K562 (cell line): ENCODE data around the gene FMO3. TPM values are rescaled to one million over a fixed set of nuclear protein-coding genes. Genes with fewer than 3 reads are reported as not detected.

Source experiments
- ATAC-seq: fragments of 200-7000 bp; cut with Tn5 transposase; 3 replicates; pipeline ENCODE4 v1.9.1; 2020; ENCODE audit warnings: moderate library complexity
- BruUV-seq: library from RNA; stranded (reverse); fragments of 400-500 nt; replicated peaks from 2 replicates; lab custom pipeline; 2021; lab: Mats Ljungman, UMichigan
- CTCF ChIA-PET: fragments of 300-600 bp; formaldehyde crosslinking; extraction: SDS; loops from one replicate; lab custom pipeline; 2021; ENCODE audit warnings: low intra/inter-chr PET ratio; lab: Yijun Ruan, JAX
- POLR2A ChIA-PET: fragments of 300-600, 350-650 bp; sonication (Branson Sonifier 250); formaldehyde crosslinking; extraction: SDS; loops from one replicate; lab custom pipeline; 2021; ENCODE audit warnings: antibody characterized with exemption, inconsistent platforms; lab: Yijun Ruan, JAX
- DNase-seq, 4 experiments: peaks; one replicate each; pipeline versions ENCODE4 v3.0.0 to v3.0.0-alpha.2; 2011 to 2018; ENCODE audit warnings: low spot score in 3 of 4, mixed read lengths in 3 of 4; ENCODE audit errors: extremely low read depth in 1 of 4
- FAIRE-seq: peaks from 2 replicates; lab custom pipeline; 2011; peaks lifted over from hg19 to GRCh38; lab: Jason Lieb, UNC
- H2AFZ ChIP-seq: 2 replicates; pipeline ENCODE4 v1.6.0; 2011; ENCODE audit warnings: low read depth, low read length, control low read depth, inconsistent platforms
- H3K27ac ChIP-seq: fragments of 200-600 bp; 3 replicates; pipeline ENCODE4 v1.8.0; 2011; ENCODE audit warnings: low read depth, mild to moderate bottlenecking, control low read depth, inconsistent platforms, low read length, moderate library complexity, mixed read lengths; ENCODE audit errors: extremely low read depth
- H3K27me3 ChIP-seq, 2 experiments: fragments of 300-600 bp in 1 of 2; 2 replicates in 1 of 2; 3 replicates in 1 of 2; pipeline versions ENCODE4 v1.6.0 to v1.8.0; 2011; ENCODE audit warnings: inconsistent platforms in 2 of 2, low read length in 2 of 2, mild to moderate bottlenecking in 1 of 2, mixed read lengths in 1 of 2, moderate library complexity in 1 of 2; ENCODE audit not compliant: control insufficient read depth in 2 of 2, insufficient read depth in 2 of 2
- H3K36me3 ChIP-seq: fragments of 300-600 bp; 3 replicates; pipeline ENCODE4 v1.8.0; 2011; ENCODE audit warnings: mild to moderate bottlenecking, low read length, inconsistent platforms; ENCODE audit not compliant: control insufficient read depth, insufficient read depth
- H3K4me1 ChIP-seq, 2 experiments: fragments of 200-600 bp in 1 of 2; replicated peaks in 1 of 2; 2 replicates in 1 of 2; 3 replicates in 1 of 2; pipeline versions ENCODE4 v1.5.1 to v1.8.0; 2011; ENCODE audit warnings: inconsistent platforms in 2 of 2, low read length in 2 of 2, mild to moderate bottlenecking in 1 of 2, mixed read lengths in 1 of 2, moderate library complexity in 1 of 2; ENCODE audit not compliant: control insufficient read depth in 2 of 2, insufficient read depth in 2 of 2
- H3K4me2 ChIP-seq: 2 replicates; pipeline ENCODE4 v1.6.1; 2011; ENCODE audit warnings: low read length, control low read depth, inconsistent platforms, mixed read lengths; ENCODE audit not compliant: insufficient read depth
- H3K4me3 ChIP-seq: fragments of 200-600 bp; sonication (generic), shearing (Covaris generic); 2 replicates; pipeline ENCODE4 v1.5.1; 2016; ENCODE audit warnings: control low read depth, inconsistent platforms
- H3K79me2 ChIP-seq: fragments of 200-600 bp; 3 replicates; pipeline ENCODE4 v1.8.0; 2011; ENCODE audit warnings: low read length, inconsistent platforms; ENCODE audit not compliant: control insufficient read depth, insufficient read depth
- H3K9ac ChIP-seq, 2 experiments: 2 replicates each; pipeline versions ENCODE4 v1.6.0 to v1.6.1; 2011; ENCODE audit warnings: low read depth in 2 of 2, low read length in 2 of 2, control low read depth in 1 of 2, inconsistent platforms in 1 of 2, mild to moderate bottlenecking in 1 of 2, mixed read lengths in 1 of 2; ENCODE audit not compliant: insufficient read depth in 1 of 2
- H3K9me1 ChIP-seq: one replicate; pipeline ENCODE4 v1.6.0; 2011; ENCODE audit warnings: inconsistent platforms, mild to moderate bottlenecking, low read length, moderate library complexity; ENCODE audit not compliant: control insufficient read depth, insufficient read depth
- H3K9me3 ChIP-seq: replicated peaks from 2 replicates; pipeline ENCODE4 v1.5.1; 2011; ENCODE audit warnings: low read depth, low read length, inconsistent platforms; ENCODE audit not compliant: control insufficient read depth, insufficient read depth
- H4K20me1 ChIP-seq: replicated peaks from 2 replicates; pipeline ENCODE4 v1.6.1; 2011; ENCODE audit warnings: low read length, inconsistent platforms, mixed read lengths; ENCODE audit not compliant: control insufficient read depth, insufficient read depth
- CHCHD3 ChIP-seq: fragments of 250-450 bp; sonication (Bioruptor Pico); IDR thresholded peaks from 2 replicates; pipeline ENCODE4 v2.1.2; 2022; ENCODE audit warnings: mild to moderate bottlenecking
- FOXA3 ChIP-seq, 2 experiments: fragments of 450-650 bp in 1 of 2; sonication (generic) in 1 of 2; formaldehyde crosslinking; IDR thresholded peaks in 1 of 2; conservative IDR thresholded peaks in 1 of 2; 2 replicates each; pipeline versions ENCODE4 v1.4.0 to v1.8.0; 2020 to 2022; ENCODE audit warnings: mild to moderate bottlenecking in 2 of 2, missing genetic modification reagents in 1 of 2
- HMGXB4 ChIP-seq: sonication (generic); formaldehyde crosslinking; IDR thresholded peaks from 2 replicates; pipeline ENCODE4 v1.8.1; 2023; ENCODE audit warnings: mild to moderate bottlenecking, missing genetic modification reagents
- PRMT5 ChIP-seq: sonication (generic); formaldehyde crosslinking; IDR thresholded peaks from 2 replicates; pipeline ENCODE4 v1.5.0; 2020; ENCODE audit warnings: missing genetic modification reagents
- RREB1 ChIP-seq: fragments of 250-450 bp; sonication (Bioruptor Pico); IDR thresholded peaks from 2 replicates; pipeline ENCODE4 v1.4.0; 2020
- SAP30 ChIP-seq: fragments of 200-600 bp; sonication (generic); IDR thresholded peaks from 2 replicates; pipeline ENCODE4 v1.6.1; 2012; ENCODE audit warnings: borderline replicate concordance, low read depth, mild to moderate bottlenecking, moderate library complexity, low read length, control low read depth, inconsistent platforms; ENCODE audit not compliant: insufficient read depth, poor library complexity, severe bottlenecking
- ZBTB43 ChIP-seq: sonication (generic); formaldehyde crosslinking; IDR thresholded peaks from 2 replicates; pipeline ENCODE4 v1.8.0; 2023; ENCODE audit warnings: mild to moderate bottlenecking, missing genetic modification reagents
- ZNF512 ChIP-seq: IDR thresholded peaks from 2 replicates; pipeline ENCODE4 v1.6.1; 2016; ENCODE audit warnings: missing genetic modification characterization, missing compliant biosample characterization
- WGBS: fragments of 100-300 bp; shearing (Covaris generic); methylation state at CpG from one replicate; pipeline ENCODE4 v1.1.6; 2016; ENCODE audit warnings: low coverage, mixed read lengths; ENCODE audit not compliant: insufficient coverage; ENCODE audit errors: missing lambda C conversion rate; 5-methylcytosine and 5-hydroxymethylcytosine counted together
- in situ Hi-C: fragments of 300-500 bp; cut with MboI; formaldehyde crosslinking; loops from 4 replicates; pipeline ENCODE4 v1.15.0; 2018; ENCODE audit warnings: inconsistent platforms, mixed read lengths
- intact Hi-C: fragments of 100-400 bp; cut with micrococcal nuclease; formaldehyde crosslinking; loops from 2 replicates; pipeline ENCODE4 v1.14.2; 2022
- polyA plus RNA-seq, 8 experiments: library from polyadenylated mRNA; depleted of rRNA in 4 of 8; stranded (reverse) in 5 of 8; unstranded in 3 of 8; fragments of >200 nt; fragmentation: Nextera tagmentation in 2 of 8; fragmentation: Illumina TruSeq in 1 of 8; extraction: Ambion mirVana in 2 of 8; extraction: Trizol in 1 of 8; gene quantifications; 2 replicates each; pipeline versions ENCODE4 v1.2.1 to v1.2.3, GENCODE V29; 2011 to 2014; ENCODE audit warnings: inconsistent platforms in 1 of 8, missing spikeins in 1 of 8
- total RNA-seq, 7 experiments: library from RNA; depleted of rRNA in 6 of 7; stranded (reverse); fragments of >200 nt in 6 of 7; fragmentation: Illumina TruSeq in 2 of 7; extraction: Trizol in 2 of 7; gene quantifications; 2 replicates each; pipeline versions ENCODE4 v1.2.1 to v1.2.3, GENCODE V29; 2011 to 2021; ENCODE audit warnings: low replicate concordance in 1 of 7

The FMO3 gene
- total and polyA plus RNA-seq, 9 of the 15 experiments (the other 6 are each of a cell fraction or from before 2014, with no cell fraction given) = not detected

DNA sequence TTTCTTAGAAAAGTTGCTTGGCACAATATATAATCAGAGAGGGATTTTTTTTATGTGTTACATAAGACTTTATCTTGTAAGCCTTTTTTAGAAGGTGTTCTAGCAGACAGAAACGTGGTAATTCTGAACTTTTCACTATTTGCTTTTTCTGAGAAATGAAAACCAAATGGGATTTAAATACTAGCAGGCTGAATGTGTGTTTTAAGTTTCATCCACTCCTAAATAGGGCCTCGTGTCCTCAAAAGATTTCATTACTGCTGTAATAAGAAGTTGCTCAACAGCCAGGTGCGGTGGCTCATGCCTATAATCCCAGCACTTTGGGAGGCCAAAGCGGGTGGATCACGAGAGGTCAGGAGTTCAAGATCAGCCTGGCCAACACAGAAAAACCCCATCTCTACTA is 49.7 kb downstream of the FMO3 start (continued):
- TF ChIP-seq RREB1 (CRISPR knock-in tag) (no peak), FOXA3 (CRISPR knock-in tag; conservative IDR thresholded peaks at IDR 0.05 in 1 of 2, IDR thresholded peaks at IDR 0.05 in 1 of 2) (no peak)

DNA sequence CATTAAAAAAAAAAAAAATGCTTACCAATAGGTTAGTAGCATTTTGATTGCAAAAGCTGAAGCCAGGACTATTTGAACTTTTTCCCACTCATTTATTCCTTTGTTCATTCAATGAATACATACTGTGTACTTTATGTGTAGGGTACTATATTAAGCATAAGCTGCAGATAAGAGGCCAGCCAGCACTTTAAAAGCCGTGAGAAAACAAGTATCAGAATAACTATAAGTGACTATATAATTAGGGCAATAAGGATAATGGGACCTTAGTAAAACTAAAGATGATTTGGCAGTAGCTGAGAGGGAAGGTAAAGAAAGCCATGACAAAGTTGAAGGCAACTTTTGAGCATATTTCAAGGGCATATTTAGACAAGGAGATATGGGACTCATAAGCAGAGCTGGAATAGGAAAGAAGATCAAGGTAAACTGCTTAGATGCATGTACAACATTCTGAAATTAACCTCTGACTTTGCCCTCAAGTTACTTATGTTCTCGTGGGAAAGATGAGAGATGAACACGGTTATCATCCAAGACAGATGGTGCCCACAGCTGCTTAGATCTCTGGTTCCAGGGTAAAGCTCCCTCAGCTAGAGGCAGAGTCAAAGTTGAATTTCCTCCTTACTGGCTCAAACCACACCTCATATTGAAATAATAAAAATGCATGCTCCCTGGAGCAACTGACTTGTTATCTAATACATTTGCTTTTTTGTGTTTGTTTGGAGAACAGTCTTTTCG is 50.4 kb downstream of the FMO3 start:
- FAIRE-seq (no peak), DNase-seq (no peak), ATAC-seq (no peak)
- Histone ChIP-seq H3K4me2 (no peak overlapping the region), H3K4me3 (no peak overlapping the region), H3K27ac (no peak overlapping the region), H3K4me1 (no peaks in the 10 kb centered on the region), H3K9me1 (no peaks in the 10 kb centered on the region), H3K9ac (no peak overlapping the region), H2AFZ (no peak overlapping the region), H3K36me3 (no peaks in the 10 kb centered on the region), H3K27me3 (no peaks in the 10 kb centered on the region), H3K9me3 (0 out of 2 replicates have a peak, but pooled peaks cover 2% of the 10 kb centered on the region), H4K20me1 (no peaks in the 10 kb centered on the region), H3K79me2 (no peaks in the 10 kb centered on the region)
- intact Hi-C loops = no loop called here
- POLR2A ChIA-PET = no interaction called here
- 1% methylated on average over 4 of the region's 4 CpGs for WGBS
- CTCF ChIA-PET = no interaction called here
- in situ Hi-C loops = no loop called here
- BruUV-seq = no TSS peak
- TF ChIP-seq ZBTB43 (no peak), CHCHD3 (no peak), PRMT5 (CRISPR knock-in tag) (no peak), HMGXB4 (CRISPR knock-in tag) (no peak), SAP30 (no peak), ZNF512 (tag) (no peak)
